NCI-H345 treated with DMSO at 0.1 percent for 48 hours (cell line): Measurements from ENCODE around the gene ELAVL3.
"Not testable (repeated sequence)": the region's sequence is repeated elsewhere in the genome, so short reads cannot be mapped to it uniquely, and the experiment has no call there.

ENCODE experiments used
- DNase-seq: peaks from one replicate; lab custom pipeline; 2025; ENCODE audit not compliant: unreplicated experiment; lab: John Stamatoyannopoulos, UW

Gene ELAVL3

DNA sequence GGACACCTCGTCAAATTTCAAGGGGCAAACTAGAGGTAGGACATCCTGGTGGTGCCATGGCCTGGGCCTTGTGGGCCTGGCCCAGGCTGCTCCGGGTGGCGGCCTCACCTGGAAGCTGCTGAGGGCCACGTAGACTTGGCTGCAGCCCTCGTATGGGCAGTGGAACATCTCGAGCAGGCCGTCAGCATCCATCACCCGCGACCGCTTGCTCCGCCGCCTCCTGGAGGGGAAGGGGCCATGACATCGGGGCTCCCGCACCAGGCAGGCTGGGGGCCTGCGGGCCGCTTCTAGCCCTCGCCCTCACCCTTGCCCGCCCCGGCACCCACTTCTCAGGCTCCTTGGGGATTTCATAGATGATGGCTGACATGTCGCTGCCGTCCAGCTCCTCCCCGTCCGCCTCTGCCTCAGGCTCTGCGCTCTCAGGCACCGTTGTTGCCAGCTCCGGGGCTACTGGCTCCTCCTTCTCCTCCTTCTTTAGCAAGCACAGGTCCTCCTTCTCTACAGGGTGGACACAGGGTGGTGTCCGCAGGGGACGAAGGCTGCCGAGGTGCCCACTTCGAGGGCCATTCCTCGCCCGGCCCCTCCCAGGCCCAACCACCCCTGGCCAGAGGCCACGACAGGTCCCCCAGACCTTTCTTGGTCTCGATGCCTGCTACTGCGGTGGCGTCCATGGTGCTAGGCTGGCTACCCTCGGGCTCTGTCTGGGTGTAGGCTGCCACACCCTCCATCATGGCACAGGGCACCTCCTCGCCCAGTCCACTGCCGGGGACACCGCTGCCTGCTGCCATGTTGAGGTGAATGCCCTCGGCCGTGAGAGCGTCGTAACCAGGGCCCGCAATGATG is 6.0 kb upstream of the ELAVL3 start:
- no peak for DNase-seq

DNA sequence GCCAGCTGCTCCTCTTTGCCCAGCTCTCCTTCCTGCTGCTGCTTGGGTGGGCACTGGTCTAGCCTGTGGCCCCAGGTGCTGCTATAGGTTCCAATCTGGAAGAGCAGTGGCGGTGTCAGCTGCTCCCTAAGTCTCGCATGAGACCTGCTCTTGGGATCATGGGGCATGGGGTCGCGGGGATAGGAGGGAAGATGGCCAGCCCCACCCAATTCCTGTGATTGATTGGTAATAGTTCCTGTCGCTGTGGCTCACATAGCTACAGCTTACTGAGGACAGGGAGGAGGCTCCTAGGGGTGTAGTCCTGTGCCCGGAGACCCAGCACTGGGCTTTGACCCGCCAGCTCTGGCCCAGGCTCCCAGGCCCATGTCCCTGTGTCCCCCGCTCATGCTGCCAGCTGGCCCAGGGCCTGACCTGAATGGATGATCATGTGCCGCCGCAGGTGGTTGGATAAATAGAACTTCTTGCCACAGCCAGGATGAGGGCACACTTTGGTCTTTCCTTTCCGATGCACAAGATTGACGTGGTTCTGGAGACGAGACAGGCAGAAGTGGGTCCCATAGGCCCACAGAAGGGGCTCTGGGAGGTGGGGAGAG is 4.5 kb upstream of the ELAVL3 start:
- no peak for DNase-seq

DNA sequence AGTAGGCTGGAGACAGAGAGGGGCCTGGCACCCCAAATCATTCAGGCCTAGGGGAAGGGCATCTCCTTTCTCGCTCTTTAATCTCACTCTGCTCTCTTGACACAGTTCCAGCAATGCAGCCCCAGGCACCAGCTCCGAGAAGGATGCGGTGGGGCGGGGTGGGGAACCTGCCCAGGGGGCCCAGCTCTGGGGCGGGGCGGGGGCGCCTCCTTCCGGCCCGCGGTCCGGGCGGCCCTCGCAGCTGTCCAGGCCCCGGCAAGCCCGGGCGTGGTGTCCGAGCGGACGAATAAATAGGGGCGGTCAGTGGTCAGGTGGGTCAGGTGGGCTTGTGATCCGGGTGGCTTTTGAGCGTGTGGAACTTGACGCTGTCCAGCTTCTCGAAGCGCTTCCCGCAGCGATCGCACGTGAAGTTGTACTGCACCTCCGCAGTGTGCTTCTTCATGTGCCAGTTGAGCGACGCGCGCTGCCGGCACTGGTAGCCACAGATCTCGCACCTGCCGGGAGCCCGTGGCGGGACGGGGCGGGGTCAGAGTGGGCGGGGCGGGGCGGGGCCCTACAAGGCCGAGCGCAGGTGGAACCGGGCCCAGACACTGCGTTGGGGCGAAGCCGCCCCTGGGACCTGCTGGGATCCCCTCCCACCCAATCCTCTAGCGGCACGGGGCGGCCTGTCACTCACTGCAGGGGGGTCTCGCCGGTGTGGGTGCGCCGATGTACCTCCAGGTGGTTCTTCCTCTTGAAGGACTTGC is 2.7 kb upstream of the ELAVL3 start:
- DNase-seq: no peak

DNA sequence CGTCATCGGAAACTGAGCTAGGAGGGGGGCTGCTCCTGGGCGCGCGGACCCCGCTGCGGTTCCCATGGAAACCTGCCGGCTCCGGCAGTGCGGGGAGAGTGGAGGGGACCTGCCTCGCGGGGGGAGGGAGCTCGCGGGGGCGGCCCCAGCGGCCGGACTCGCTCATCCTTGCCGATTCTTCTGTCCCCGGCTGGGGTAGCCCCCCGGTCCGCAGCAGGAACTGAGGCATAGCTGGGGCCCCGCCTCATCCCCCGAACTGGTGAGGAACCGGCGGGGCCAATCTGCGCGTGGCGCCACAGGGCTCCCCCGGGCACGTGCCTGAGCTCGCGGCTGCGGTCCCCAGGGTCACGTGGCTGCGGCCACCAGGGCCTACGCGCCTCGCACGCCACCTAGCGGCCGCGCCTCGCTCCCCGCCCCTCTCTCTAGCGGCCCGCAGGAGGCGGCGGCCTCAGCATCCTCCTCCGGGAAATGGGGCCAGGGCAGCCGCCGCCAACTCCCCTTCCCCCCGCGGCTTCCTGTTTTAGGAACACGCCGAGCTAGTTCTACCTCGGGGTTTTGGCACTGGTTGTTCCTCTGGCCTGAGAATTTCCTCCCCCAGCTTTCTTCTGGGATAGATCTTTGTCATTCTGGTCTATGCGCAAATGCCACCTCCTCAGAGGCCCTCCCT is 1.7 kb upstream of the ELAVL3 start:
- DNase-seq: peak; percentile 30

DNA sequence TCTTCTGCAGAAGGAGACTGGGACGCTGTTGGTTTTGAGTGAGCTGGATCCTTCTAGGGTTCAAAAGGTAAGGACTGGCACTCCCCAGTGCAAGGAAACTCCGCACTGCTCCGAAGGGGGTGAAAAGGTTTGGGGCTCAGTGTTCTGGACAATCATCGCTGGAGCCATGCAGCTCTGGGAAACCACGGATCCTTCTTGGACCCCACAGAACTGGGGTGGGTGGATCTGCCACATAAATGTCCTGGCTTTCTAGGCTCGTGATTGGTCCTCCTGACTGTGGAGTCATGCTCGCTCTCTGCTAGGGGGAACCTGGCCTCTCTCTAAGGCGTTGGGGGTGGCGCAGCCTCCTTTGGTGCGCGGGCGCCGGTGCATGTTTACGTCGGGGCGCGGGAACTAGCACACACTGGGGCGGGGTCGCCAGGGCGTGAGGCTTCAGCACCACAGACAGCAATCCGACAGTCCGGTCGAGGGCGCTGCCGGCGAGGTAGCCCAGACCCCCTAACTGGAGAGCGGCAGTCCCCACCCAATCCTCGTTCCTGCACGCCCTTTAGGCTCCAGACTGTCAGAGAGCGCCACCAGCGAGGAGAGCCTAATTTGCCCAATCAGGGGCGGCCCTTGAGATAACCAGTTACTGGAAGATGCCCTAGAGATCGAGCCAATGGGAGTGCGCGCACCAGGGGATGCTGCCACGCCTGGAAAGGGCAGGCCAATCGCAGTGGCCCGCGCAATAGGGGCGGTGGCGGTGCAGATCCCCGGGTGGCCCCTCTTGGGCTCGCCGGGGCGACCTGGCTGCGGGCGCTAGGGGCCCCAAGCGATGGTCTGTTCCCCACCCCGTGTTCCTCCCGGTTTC is 913 bp upstream of the ELAVL3 start:
- peak; percentile 63 for DNase-seq

DNA sequence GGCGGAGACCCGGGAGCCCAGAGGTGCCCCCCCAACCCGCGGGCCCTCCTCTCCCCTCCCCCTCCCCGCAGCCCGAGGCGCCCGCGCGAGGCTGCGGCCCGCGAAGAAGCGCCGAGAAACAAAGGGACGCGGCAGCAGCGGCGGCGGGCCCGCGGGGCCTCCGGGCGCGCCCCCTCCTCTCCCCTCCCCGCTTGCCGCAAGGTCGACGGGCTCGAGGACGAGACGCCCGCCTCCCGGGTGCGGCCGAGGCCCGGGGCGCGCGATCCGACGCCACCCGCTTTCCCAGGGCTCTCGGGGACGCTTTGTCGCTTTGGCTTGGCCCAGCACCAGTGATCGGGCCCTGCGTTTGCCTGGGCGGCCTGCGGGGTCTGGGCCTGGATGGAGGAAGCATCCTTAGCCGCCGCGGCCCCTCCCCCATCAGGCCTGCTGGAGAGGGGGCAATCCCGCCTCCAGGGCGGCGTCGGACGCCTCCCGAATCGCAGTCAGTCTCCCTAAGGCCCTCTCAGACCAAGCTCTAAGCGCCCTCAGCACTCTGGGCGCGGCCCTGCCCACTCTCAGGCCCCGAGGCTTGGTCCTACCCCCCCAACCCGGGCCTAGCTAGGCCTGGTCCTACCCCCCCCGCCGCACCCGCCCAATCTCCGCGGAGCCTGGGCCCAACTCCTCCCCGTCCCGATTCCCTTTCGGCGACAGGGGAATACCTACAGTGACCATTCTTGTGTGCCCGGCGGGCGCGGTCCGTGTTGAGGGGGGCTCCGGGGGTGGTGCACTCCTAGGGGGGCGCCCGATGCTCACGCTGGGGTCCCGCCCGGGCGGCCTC is 740 bp downstream of the ELAVL3 start:
- DNase-seq: no peak

DNA sequence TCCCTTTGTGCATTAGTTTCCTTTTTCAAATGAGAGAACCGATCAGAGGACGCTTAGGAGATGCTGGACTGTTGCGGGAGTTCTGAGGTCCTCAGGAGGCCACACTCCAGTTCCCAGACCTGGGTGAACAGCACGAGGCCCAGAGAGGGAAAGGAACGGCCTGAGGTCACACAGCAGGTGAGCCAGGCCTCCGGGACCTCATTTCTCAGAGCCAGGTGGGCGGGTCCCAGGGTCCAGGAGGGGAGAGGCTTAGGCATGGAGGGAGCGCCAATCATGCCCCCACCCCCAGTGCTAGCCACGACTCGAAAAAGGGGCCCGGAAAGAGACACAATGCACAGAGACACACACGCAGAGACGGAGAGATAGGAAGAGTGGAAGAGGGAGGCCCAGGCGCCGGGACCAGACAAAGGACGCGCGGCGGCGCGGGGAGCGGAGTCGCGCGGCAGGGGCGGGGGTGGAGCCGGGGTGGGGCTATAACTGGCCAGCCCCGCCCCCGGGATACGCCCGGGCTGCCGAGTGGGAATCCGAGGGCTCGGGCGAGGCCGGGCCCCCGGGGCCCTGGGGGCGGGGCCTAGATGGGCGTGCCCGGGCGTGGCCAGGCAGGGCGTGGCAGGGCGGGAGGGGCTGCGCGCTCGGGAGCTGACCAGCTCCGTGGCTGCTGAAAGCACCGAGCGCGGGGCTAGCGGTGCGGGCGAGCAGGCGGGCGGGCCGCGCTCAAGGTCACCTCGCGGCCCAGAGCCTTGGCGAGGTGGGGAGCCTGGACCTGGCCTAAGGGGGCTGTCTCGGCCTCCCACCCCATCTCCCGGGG is 1.6 kb downstream of the ELAVL3 start:
- no peak for DNase-seq

DNA sequence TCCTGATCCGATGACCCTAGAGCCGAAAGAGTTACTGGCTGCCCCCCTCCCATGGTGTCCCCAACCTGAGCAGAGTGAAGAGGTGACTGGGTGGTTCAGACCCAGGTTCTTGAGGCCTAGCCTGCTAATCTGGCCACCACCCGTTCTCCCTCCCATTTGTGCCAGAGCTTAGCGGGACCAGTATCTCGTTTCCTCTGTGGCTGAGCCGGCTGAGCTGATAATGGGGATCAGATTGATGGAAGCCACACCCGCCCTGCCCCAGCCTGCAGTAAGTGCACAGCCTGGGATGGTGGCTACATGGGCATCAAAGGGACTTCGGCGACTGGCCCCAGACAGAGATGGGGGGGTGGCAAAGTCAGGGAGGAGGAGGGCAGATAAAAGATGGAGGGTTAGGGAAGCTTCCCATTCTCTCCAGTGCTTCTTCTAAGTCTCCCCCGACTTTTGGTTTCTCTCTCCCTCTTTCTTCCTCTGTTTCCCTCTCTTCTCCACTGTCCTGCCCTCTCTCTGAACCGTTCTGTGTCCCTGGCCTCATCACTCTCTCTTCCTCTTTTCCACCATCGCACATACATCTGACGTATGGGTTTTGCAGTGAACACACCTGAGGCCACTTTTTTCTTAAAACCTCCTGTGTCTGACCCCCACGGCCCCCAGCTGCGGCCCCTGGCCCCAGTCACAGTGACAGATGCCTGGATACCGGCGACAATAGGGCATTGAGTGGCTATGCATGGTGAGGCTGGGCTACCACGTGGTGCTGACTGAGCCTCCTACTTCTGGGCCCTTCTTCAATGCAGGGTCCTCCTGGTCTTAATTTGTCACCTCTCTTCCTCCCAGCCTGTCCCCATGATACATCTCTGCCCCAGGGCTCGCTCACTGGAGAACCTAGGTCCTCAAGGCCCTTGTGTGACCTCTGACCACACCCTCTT is 2.4 kb downstream of the ELAVL3 start:
- no peak for DNase-seq

DNA sequence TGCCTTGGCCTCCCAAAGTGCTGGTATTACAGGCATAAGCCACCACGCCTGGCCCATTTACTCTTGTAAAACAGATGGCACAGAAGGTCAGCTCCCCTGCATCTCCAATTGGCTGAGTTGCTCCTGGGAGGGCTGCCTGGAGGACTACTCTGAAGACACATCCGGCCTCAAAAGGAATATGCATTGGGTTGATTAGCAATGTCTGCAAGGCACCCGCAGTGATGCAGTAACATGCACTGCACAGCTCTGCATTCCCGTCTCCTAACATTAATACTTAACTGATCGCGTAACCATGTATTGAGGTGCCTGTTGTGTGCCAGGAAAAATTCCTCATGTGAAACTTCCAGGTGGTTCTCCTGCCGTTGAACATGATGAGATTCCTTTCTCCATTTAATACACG is 5.0 kb downstream of the ELAVL3 start:
- DNase-seq: no peak

DNA sequence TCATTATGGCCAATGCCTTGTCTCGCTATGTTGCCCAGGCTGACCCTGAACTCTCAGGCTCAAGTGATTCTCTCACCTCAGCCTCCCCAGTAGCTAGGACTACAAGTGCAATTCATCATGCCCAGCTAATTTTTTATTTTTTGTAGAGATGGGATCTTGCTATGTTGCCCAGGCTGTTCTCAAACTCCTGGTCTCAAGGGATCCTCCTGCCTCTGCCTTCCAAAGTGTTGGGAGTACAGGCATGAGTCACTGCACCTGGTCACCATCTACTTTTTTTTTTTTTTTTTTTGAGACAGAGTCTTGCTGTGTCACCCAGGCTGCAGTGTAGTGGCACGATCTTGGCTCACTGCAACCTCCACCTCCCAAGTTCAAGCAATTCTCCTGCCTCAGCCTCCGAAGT is 5.5 kb downstream of the ELAVL3 start:
- DNase-seq: not testable (repeated sequence)

DNA sequence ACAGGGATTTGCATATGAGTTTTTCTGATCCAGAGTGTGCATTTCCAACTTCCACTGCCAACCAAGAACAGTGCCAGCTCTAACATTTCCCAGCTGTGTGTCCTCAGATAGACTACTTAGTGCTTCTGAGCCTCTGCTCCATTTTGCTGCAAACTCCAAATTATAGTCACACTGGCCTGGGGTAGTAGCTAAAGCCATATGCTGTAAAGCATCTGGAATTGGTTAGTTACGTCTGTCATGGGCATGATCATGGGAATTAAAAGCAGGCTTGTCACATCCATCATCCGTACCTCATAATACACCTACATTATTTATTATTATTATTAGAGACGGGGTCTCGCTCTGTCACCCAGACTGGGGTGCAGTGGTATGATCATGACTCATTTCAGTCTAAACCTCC is 7.1 kb downstream of the ELAVL3 start:
- DNase-seq: no peak

DNA sequence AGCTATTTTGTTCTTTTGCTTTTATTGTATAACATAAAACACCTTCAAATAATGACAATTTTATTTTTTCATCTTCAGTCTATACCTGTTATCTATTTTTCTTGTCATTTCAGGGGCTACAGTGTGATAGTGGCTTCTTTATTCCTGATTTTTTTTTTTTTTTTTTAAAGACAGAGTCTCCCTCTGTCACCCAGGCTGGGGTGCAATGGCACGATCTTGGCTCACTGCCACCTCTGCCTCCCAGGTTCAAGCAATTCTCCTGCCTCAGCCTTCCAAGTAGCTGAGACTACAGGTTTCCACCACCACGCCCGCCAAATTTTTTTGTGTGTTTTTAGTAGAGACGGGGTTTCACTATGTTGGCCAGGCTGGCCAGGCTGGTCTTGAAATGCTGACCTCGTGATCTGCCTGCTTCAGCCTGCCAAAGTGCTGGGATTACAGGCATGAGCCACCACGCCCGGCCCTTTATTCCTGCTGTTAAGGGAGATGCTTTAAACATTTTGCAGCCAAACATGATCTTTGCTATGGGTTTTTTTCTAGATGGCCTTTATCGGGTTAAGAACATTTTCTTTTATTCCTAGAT is 12.5 kb downstream of the ELAVL3 start:
- not testable (repeated sequence) for DNase-seq

DNA sequence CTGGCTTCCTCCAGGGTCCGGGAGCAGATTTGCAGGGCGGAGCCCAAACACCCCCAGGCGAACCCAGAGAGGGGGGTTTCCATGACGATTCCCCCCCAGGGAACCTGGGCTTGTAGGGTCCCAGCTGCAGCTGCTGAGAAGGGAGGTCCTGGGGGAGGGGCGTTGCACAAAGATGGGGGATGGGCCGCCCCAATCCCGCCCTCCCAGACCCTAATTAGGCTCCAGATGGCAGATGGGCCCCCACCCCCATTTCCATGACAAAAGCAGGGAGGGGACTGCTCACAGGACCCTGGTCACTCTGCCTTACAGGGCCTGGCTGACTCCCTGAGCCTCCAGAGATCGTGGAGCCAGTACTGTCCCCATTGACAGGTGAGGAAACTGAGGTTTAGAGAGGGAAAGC is 15.2 kb downstream of the ELAVL3 start:
- no peak for DNase-seq

DNA sequence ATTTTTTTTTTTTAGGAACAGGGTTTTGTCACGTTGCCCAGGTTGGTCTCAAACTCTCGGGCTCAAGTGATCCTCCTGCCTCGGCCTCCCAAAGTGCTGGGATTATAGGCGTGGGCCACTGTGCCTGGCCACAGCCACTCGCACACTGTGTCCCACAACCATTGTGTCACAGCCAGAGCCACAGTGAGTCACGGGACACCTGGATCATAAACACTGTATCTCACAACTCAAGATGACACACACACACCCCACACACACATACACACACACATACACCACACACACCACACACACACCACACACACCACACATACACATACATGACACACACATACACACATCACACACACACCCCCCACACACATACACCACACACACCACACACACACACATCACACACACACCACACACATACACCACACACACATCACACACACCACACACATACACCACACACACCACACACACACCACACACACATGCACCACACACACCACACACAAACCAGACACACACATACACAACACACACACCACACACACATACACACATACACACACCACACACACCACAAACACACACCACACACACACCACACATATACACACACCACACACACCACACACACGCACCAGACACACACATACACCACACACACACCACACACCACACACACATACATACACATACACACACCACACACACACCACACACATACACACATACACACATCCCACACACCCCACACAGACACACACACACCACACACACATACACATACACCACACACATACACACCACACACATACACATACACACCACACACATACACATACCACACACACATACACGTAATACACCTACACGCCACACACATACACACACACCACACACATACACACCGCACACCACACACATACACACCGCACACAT is 16.2 kb downstream of the ELAVL3 start:
- DNase-seq: no peak

DNA sequence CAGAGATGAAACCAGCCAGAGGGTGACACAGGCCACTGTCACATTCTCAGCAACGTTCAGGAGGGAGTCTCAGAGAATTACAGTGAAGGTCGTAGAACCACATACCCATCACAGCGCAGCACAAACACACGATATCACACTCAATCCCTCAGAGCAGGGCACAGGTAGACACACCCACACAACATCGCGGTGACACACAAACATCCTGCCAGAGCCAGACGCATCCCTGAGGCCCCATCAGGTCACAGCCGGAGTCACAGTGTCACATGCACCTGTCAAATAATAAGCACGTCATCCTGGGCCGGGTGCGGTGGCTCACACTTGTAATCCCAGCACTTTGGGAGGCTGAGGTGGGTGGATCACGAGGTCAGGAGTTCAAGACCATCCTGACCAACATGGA is 17.5 kb downstream of the ELAVL3 start:
- no peak for DNase-seq

DNA sequence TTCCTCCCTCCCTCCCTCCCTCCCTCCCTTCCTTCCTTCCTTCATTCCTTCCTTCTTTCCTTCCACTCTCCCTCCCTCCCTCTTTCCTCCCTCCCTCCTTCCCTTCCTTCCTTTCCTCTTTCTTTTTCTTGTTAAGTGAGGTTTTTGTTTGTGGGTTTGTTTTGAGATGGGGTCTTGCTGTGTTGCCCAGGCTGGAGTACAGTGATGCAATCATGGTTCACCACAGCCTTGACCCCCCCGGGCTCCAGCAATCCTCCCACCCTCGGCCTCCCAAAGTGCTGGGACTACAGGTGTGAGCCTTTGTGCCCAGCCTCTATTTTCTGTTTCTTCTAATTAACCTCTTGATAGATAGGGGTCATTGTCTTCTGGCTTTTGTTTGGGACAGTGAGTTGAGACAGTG is 19.4 kb downstream of the ELAVL3 start:
- DNase-seq: no peak
